ENCODE results near the gene MYO15A.

MYO15A gene, protein sequence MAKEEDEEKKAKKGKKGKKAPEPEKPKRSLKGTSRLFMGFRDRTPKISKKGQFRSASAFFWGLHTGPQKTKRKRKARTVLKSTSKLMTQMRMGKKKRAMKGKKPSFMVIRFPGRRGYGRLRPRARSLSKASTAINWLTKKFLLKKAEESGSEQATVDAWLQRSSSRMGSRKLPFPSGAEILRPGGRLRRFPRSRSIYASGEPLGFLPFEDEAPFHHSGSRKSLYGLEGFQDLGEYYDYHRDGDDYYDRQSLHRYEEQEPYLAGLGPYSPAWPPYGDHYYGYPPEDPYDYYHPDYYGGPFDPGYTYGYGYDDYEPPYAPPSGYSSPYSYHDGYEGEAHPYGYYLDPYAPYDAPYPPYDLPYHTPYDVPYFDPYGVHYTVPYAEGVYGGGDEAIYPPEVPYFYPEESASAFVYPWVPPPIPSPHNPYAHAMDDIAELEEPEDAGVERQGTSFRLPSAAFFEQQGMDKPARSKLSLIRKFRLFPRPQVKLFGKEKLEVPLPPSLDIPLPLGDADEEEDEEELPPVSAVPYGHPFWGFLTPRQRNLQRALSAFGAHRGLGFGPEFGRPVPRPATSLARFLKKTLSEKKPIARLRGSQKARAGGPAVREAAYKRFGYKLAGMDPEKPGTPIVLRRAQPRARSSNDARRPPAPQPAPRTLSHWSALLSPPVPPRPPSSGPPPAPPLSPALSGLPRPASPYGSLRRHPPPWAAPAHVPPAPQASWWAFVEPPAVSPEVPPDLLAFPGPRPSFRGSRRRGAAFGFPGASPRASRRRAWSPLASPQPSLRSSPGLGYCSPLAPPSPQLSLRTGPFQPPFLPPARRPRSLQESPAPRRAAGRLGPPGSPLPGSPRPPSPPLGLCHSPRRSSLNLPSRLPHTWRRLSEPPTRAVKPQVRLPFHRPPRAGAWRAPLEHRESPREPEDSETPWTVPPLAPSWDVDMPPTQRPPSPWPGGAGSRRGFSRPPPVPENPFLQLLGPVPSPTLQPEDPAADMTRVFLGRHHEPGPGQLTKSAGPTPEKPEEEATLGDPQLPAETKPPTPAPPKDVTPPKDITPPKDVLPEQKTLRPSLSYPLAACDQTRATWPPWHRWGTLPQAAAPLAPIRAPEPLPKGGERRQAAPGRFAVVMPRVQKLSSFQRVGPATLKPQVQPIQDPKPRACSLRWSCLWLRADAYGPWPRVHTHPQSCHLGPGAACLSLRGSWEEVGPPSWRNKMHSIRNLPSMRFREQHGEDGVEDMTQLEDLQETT (N-terminal part only)

DNA sequence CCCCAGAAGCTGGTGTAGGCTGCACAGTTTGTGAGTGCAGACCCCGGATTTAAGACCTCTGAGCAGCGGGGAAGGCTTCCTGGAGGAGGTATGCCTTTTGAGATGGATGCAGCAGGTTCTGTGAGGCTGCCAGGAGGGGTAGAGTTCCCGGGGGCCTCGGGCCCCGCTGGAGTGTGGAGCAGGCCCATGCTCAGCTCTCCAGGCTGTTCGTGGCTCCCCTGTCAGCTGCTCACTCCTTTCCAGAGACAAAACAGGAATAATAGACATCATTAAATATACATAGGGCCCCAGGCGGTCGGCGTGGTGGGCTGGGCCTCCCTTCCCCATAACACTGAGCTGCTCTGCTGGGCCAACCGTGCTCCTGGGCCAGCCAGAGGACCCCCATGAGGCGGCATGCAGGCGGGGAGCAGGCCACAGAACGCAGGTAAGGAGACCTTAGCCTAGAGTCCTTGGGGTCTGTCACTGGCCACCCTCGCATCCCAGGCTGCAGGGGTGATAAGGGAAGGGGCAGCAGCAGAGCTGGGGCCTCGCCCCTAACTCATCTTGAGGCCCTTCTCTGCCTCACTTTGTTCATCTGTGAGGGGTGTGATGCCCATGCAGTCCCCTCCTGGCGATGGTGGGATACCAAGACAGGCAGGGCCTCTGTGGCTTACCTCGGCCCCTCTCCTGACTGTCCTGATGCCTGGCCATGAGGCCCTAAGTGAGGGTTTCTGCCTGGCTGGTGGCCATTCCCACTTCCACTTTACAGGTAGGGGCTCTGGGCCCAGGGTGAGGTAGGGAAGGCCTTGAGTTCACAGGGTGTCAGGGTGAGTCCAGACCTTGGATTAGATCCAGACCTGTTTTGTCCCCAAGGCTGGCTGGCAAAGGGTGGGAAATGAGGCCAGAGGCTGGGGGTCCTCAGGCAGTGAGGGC, at the start of gene MYO15A:
TSS of gene MYO15A (plus strand) at position 356 of the 912 bp plus-strand sequence. CDS start 10,045 bp downstream, outside the sequence.
- DNase-seq: no peak

DNA sequence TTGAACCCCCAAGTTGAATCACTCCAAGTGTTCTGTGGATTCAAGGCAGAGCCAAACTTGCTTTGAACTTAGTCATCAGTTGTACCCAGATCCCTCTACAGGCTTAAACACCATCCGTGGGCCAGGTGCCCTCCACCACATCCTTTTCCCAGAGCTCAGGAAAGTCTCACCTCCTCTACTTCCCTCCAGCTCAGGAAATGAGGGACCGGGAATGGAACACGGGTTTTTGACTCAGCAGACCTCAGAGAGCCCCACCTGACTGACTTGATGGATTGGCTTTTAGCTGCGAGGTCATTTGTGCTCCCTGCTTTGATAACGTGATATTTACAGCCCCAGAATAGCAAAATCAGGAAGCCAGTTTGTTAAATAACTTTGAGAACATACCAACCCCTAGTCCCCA, 49.3 kb upstream of the MYO15A start:
- DNase-seq: no peak

DNA sequence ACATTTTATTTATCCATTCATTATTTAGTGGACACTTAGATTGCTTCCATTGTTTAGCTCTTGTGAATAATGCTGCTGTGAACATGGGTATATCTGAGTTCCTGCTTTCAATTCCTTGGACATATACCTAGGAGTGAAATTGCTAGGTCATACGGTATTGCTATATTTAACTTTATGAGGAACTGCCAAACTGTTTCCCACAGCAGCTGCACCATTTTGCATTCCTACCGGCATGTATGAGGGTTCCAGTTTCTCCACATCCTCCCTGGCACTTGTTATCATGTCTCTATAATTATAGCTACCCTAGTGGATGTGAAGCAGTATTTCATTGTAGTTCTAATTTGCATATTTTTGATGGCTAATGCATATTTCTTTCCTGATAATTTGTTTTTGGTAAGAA, 44.5 kb upstream of the MYO15A start:
- DNase-seq: no peak

DNA sequence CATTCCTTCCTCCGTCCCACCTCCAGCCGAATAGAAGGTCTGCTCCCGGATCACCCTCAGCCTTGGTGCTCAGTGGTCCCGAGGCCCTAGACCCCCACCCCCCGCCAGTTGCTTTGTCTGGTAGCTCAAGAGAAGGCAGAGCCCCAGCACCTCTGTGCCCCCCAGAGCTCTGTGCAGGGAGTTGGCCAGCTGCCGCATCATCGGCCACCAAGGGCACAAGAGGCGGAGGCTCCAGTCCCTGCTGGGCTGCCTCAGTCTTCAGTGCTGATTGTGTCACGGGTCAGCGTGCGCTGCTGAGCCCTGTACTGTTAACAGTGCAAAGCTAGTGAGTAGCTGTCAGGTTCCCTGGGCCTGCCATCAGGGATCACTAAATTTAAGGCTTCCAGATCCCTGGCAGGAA, 43.0 kb upstream of the MYO15A start:
- DNase-seq: no peak

DNA sequence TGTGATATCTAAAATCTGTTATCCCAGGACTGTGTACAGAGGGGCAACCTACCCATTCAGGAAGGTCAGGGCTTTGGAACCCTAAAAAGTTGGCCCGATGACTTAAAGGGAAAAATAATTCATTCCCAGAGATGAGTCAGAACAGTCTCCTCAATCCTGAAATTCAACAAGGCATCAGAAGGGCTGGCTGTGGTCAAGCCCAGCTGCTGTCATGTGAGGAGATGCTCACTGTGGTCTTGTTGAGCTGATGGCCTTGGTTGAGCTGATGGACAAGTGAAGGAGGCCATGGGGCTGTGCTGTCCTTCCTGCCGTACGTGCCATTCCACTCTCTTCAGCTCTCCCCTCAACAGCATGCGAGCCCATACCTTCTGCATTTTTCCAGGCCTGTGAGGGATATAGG, 41.7 kb upstream of the MYO15A start:
- no peak for DNase-seq

DNA sequence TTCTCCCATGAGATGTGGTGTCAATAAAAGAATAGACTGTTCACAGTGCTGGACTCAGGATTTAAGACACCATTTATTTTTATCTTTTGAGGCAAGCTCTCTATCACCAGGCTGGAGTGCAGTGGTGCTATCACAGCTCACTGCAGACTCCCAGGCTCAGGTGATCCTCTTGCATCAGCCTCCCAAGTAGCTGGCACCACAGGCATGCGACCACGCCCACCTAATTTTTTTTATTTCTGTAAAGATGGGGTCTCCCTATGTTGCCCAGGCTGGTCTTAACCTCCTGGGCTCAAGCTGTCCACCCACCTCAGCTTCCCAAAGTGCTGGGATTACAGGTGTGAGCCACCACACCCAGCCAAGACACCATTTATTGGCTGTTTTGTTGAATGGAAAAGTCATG, 39.5 kb upstream of the MYO15A start:
- no peak for DNase-seq

DNA sequence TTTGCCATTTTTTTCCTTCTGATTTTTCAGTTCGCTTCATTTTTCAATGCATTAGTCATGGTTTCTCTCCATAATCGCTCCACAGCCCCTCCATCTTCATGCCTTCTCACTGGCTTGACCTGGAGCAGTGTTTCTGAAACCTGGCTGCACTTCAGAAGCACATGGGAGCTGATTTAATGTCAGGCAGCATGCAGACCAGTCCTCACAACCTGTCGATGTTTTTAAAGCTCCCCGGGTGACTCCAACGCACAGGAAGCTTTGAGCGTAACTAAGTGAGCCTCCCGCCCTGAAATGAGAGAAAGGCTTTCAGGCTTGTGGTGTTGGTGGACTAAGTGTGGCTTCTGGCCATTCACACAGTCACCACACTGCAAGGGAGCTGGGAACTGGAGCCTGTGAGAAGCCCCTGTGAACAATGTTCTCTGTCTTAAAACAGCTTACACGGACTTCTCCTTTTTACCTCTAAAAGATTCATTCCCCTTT, 37.7 kb upstream of the MYO15A start:
- no peak for DNase-seq

DNA sequence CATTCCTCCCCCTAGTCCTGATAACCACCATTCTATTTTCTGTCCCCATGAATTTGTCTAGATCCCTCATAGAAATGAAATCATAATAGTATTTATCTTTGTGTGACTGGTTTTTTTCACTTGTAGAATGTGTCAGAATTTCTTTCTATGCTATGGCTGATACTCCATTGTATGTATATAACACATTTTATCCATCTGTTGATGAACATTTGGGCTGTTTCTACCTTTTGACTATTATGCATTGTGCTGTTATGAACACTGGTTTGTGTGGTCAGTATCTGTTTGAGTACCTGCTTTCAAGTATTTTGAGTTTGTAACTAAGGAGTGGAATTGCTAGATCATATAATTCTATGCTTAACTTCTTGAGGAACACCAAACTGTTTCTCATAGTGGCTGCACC, 36.8 kb upstream of the MYO15A start:
- no peak for DNase-seq

DNA sequence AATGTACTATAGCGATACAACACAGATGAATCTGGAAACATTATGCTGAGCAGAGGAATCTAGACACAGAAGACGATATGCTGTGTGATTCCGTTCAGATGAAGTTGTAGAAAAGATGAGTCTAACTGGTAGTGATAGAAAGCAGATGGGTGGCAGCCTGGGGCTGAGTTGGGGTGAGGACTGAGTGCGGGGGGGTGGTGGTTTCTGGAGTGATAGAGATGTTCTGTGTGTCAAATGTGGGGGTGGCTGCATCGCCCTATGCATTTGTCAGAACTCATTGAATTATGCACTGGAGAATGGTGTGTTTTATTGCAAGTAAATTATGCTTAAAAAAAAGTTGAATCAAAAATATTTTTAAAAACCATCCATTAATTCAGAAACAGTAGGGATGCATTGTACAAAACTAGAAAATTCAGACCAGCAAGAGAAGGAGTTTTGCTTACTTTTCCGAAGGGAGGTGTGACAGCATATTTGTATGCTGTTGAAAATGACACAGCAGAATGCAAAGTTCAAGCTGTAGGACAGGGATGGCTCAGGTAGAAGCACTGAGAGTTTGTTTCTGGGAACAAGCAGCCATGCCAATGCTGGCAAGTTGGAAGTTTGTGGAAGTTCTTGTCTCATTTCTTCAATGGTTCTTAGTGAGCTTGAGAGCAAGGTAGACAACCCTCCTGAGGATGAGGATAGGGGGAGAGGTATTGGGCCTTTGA, 33.8 kb upstream of the MYO15A start:
- DNase-seq: no peak

DNA sequence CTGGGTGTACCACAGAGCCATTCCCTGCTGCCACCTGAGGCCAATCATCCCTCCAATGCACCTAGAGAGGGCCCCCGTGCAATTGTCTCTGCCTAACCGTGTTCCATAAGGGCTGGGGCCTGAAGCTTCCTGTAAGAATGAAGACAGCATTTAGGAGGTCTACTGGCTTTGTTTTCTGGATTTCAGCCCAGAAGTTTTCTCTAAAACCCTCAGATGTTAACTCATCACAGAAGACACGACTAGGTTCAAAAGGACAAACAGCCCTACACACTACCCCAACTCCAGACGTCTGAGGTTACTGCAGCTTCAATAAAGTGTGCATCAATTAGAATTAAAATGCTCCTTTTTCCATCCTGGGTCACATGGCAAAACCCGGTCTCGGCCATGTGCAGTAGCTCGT, 31.6 kb upstream of the MYO15A start:
- DNase-seq: no peak

DNA sequence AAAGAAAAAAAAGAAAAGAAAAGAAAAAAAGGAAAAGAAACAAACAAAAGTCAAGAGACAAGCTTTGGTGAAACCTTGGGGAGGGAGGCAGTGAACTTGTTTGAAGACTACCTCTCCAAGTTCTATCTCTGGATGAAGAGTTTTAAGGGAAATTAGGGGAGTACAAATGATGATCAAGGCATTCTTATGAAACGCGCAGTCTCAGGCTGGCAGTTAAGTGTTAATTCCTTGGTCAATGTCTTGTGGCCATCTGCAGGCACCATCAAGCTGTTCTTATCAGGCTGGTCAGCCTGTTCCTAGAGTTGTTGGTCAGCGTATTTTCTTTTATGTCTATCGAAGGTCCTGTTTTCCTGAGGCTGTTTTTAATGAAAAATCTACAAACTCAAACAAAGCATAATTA, 29.0 kb upstream of the MYO15A start:
- no peak for DNase-seq

DNA sequence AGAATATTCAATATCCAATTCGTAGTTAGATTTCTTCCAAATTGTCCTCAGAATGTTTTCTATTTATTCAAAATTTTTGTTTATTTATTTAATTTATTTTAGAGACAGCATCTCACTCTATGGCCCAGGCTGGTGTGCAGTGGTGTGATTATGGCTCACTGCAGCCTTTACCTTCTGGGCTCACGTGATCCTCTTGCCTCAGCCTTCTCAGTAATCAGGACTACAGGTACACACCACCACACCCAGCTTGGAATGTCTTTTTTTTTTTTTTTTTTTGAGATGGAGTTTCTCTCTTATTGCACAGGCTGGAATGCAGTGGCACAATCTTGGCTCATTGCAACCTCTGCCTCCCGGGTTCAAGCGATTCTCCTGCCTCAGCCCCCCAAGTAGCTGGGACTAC, 24.3 kb upstream of the MYO15A start:
- DNase-seq: no peak

DNA sequence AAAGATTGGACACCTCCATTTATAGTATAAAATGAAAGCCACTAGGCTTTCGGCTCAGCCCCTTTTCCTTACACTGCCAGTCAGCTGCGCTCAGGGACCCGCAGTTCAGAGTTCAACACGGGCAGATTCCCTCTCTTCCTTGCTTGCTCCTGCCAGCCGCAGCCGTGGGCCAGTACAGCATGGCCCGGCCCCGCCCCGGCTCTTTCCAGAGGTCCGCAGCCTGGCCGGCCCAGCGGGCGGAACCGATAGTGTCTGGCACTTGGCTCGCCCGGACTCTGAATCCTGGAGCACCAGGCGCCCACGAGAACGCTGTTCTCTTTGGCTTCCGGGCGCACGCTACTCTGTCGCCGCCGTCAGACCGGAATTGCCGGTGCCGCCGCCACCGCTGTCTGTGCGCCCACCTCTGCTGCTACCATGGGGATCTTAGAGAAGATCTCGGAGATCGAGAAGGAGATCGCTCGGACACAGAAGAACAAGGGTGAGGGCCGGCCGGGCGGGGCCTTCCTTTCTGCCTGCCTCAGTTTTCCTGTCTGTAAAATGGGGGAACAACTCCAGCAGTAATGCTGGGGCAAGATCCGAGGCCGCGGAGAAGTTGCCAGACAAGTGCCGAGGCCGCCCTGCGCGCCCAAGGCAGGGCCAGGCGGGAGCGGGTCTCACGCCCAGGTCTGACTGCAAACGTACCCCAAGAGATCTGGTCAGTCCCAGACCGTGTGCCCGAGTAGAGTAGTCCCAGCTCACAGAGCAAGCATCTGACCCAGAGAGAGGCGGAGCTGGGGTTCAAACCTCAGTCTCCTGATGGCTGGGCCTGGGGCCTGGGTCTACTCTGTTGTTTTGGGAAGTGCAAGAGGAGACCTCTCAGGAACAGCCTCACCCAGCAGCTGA, 20.7 kb upstream of the MYO15A start, which contains the start of gene DRG2:
TSS of gene DRG2 (plus strand) at position 339 of the 882 bp plus-strand sequence. CDS start at position 415, 76 bp downstream.
- peak; percentile 89 for DNase-seq

DNA sequence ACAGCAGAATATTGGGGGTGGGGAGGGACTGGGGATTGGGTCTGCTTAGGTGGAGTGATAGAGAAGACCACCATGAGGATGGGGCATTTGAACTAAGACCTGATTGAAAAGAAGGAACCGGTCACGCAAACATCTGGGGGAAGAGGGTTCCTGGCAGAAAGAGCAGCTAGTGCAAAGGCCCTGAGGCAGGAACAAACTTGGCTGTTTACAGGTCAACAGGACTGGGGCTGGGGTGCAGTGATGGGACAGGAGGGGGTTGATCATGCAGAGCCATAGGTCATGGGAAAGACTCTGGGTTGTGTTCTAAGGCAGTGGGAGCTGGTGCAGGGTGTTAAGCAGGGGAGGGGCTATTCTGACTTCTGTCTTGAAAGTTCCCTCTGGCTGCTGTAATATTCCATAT, 18.9 kb upstream of the MYO15A start:
- no peak for DNase-seq

DNA sequence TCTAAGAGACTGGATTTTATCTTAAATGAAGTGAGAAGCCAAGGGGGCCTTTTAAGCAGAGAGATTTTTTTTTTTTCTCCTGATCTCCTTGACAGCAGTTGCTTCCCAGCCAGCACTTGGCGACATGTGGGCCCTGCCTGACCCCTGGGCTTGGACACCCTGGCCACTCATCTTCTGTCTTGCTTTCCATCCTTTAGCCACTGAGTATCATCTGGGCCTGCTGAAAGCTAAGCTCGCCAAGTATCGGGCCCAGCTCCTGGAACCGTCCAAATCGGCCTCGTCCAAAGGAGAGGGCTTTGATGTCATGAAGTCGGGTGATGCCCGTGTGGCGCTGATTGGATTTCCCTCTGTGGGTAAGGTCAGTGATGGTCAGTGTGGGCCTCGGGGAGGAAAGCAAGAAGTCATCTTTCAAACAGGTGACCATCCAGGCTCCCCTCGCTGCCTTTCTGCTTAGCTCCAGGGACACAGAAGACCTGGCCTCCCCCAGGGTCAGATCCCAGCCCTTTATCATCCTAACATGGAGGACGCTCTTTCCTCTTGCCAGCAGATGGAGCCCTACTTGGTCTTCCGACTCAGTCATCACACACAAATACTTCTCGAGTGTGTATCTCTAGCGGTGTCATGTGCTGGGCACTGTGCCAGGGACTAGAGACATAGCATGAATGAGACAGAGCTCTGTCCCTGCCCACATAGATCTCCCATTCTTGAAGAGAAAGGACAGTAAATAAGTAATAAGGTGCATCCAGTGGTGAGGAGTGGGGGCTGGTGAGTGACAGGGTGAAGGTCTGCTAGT, 14.7 kb upstream of the MYO15A start:
- no peak for DNase-seq

DNA sequence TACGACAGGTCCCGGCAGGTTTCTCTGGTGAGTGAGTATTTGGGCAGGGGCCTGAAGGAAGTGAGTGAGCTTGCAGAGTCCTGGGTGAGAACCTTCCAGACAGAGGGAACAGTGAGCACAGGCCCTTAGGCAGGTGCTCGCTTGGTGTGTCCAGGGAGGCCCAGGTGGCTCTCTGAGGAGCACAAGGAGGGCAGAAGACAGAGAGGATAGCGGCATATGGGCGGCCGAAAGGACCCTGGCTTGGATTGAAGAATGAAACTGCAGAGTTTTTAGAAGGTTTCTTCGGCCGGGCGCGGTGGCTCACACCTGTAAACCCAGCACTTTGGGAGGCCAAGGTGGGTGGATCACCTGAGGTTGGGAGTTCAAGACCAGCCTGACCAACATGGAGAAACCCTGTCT, 14.1 kb upstream of the MYO15A start:
- DNase-seq: no peak

DNA sequence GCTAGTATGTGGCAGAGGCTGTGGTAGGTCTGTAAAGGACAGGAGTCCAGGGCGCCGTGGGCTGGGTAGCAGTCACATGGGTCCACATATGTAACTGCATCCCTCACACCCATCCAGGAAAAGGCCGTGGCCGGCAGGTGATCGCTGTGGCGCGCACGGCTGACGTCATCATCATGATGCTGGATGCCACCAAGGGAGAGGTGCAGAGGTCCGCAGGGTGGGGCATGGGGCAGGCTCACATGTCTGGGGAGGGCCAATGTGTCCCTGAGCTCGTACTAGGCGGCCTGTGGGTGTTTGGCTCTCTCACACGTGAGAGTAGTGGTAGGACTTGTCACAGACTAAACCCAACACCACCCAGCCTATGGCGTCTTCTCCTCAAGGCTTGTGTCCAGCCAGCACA, 9.0 kb upstream of the MYO15A start:
- DNase-seq: no peak

DNA sequence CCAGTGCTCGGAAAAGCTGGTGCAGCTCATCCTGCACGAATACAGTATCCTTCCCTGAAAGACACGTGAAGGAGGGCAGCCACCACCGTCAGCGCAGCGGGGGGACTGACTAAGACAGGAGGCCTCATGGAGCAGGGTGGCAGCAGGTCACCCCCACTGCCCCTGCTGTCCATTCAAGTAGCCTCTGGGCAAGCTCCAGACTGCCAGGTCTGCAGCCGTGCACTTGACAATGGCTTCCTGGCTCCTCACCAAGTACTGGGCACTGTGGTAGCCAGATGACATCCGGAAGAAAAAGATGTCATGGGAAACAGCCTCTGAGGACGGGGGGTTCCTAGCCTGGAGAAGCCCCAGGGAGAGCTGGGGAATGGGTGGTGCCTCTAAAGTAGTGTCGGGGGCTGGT, 7.9 kb upstream of the MYO15A start:
- DNase-seq: no peak

DNA sequence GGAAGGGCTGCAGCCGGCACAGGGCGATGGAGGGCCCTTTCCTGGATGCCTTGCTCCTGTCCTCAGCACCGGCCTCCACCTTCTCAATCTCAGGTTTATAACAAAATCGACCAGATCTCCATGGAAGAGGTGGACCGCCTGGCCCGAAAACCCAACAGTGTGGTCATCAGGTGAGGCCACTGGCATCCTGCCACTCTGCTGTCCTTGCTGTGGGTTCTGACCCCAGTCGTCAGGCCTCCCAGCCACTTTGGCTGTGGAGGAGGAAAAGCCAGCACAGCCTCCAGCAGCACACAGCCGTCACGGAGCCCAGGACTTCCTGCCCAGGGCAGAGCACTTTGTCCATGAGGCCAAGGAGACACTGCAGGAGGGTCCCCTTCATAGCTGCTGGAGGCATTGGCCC, 6.7 kb upstream of the MYO15A start:
- no peak for DNase-seq
